Measurements from ENCODE around the gene NWD2.

Gene NWD2

DNA sequence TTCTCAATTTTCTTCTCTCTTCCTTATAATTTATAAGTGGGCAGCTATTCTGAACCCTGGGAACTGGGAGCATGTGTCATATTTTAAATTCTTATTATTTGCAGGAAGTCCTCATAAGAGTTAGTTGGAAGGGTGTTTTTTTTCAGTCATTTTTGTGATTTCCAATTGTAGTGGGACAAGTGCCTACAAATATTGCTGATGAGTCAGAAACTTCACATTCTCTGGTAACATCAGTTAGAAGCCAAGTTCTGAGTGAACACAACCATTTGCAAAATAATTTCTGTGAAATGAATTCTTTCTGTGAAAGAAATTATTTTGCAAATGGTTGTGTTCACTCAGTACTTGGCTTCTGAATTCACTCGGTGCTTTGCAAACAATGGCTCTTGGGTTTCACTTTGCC, 20.8 kb upstream of the NWD2 start:
- no peak for TF ChIP-seq CTCF (conservative IDR thresholded peaks at IDR 0.05)
- H3K27ac ChIP-seq: no peak overlapping the region

- H3K27ac ChIP-seq: no peak overlapping the region
- TF ChIP-seq CTCF (conservative IDR thresholded peaks at IDR 0.05): no peak
These were observed 19.7 kb upstream of the NWD2 start for GRCh38 chr4:37224854-37225253.

- no peak for TF ChIP-seq CTCF (conservative IDR thresholded peaks at IDR 0.05)
- H3K27ac ChIP-seq: no peak overlapping the region
These were observed 18.8 kb upstream of the NWD2 start for GRCh38 chr4:37225778-37226177.

- no peak for TF ChIP-seq CTCF (conservative IDR thresholded peaks at IDR 0.05)
- H3K27ac ChIP-seq: no peak overlapping the region
These were observed 12.2 kb upstream of the NWD2 start for GRCh38 chr4:37232315-37232714.

- TF ChIP-seq CTCF (conservative IDR thresholded peaks at IDR 0.05): no peak
- H3K27ac ChIP-seq: no peak overlapping the region
These were observed 8.4 kb upstream of the NWD2 start for GRCh38 chr4:37236165-37236564.

GRCh38 chr4:37241647-37242046, 2.9 kb upstream of the NWD2 start:
- TF ChIP-seq CTCF (conservative IDR thresholded peaks at IDR 0.05): no peak

DNA sequence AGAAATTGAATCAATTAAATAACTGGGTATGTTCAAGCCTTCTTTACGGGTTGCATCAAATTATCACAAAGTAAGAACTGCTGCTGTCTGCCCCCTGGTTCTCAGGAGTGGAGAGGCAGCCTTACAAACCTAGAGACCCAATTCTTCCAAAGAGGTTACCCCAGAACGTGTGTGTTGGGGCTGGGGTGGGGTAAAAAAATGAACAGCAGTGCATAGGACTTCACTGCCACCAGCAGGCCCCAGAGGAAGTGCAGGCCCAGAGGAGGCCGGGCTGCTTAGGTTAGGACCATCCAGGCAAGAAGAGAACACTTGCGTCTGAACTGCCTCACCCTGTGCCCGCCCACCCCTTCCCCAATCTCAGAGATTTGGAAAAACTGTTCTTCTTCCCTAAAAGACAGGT, 1.5 kb upstream of the NWD2 start:
- peak; percentile 57 for TF ChIP-seq CTCF (conservative IDR thresholded peaks at IDR 0.05)
- no peak overlapping the region for H3K27ac ChIP-seq

More at GRCh38 chr4:37241647-37242046, 2.9 kb upstream of the NWD2 start:
- H3K27ac ChIP-seq: no peak overlapping the region

Data from VCaP (cell line).